GM21360 (cell line): ENCODE data around the gene HFE.

Experiments
- ATAC-seq: cut with Tn5 transposase; IDR thresholded peaks from one replicate; pipeline ENCODE4 v1.9.1; 2021; ENCODE audit warnings: mild to moderate bottlenecking, moderate library complexity; ENCODE audit not compliant: unreplicated experiment

Gene HFE

DNA sequence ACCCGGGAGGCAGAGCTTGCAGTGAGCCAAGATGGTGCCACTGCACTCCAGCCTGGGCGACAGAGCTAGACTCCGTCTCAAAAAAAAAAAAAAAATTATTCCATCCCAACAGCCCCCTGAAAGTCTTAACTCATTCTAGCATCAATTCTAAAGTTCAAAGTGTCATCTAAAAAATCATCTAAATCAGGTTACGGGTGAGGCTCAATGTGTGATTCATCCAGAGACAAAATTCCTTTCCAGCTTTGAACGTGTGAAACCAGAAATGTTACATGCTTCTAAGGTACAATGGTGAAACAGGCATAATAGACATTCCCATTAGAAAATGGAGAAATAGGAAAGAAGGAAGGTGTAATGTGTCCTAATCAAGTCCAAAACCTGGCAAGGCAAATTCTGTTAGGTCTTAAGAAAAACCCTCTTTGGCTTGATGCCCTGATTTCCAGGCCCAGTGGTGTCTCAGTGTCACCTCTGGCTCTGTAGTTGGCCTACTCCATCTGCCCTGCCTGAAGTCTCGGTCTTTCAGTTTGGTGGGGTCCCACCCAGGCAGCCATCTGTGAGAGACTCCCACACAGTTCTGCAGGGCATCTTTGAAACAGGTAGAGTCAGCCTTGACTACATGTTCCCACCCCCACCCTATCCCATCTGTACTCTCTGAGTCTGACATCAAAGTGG lies 43.5 kb downstream of the HFE start:
- no peak for ATAC-seq

DNA sequence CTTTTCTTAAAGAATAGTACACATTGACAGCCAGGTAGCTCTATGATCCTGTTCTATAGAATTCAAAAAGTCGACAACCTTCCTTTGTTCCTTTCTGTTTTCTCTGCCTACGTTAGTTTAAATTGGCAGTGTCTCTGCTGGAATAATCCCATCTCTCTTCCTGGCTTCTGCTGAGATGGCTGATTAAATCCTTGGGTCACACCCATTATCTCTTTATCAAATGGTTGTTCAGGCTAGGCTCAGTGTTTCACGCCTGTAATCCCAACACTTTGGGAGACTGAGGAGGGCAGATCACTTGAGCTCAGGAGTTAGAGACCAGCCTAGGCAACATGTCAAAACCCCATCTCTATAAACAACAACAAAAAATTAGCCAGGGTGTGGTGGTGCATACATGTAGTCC lies 44.4 kb downstream of the HFE start:
- no peak for ATAC-seq

DNA sequence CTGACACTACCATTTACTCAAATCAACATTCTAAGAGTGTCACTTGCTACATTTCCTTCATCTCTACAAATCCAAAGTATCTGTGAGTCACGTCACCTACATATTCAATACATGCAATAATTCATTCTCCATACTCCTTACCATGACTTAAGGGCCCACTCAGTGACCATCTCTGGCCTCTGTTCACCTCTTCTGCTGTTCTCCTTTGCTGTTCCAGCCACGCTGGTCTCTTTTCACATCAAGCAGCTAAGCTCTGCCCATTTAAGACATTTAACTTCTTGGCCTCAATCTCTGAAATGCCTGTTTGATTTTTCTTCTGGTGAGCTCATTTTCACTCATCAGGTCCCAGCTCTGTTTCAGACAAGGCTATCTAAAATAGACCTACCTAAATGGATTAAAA lies 46.5 kb downstream of the HFE start:
- ATAC-seq, result no peak

DNA sequence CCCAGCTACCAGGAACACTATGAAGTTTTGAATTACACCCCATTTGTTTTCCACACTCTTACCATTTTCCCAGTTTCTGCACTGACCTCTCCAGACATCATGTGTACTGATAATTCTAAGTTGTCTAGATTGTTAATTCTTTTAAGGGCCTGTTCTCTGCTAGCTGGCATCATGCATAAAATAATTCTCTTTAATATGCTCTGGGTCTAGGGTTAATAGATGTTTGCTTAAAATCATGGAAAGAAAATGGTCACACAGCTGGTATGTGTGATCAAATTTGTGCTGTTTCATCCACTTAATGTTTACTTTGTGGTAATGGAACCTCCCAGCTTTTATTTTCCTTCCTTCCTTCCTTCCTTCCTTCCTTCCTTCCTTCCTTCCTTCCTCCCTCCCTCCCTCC lies 49.1 kb downstream of the HFE start:
- no peak for ATAC-seq

DNA sequence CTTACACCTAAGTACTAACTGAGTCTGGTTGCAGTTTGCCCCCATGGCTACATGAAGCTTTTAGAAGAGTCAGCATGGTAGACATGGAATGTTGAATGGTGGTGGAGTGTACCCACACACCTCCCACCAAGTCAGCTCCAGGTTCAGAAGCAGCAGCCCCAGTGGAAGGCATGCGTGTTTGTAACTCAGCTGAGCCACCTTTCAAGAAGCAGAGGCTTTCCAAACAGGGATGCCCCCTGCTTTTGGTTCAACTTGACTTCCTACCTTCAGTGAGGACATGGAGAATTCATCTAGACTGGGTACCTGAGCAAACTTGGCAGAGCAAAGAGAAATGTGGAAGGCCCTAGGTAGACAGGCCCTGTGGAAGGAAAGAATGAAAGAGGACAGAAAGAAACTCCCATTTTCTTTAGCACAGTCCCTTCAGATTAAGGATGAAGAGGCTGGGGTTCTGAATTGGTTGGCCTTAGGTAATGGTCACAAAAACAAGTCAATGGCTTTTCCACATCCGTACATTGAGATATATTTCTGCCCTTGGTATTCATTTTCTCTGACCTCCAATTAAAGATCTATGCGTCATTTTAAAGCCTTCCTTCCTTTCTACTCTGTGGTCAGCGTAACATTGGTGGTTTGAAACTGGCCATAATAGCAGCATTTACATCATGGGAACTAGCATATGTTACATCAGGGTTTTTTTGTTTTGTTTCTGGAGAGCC lies 53.2 kb downstream of the HFE start:
- no peak for ATAC-seq

DNA sequence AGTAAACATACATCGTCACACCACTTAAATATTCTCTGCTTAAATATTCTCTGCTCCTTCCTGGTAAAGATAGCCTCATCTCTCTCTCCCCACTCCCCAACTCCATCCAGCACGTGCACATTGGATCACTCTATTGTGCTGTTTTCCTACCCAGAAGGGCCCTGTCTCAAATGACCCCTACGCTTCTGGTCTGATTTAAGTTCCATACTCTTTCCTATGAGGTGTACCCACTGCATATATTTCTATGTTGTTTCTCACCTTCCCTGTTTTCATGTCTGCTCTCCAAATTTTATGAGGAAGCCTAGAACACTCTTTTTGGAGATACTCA lies 53.7 kb downstream of the HFE start:
- no peak for ATAC-seq

DNA sequence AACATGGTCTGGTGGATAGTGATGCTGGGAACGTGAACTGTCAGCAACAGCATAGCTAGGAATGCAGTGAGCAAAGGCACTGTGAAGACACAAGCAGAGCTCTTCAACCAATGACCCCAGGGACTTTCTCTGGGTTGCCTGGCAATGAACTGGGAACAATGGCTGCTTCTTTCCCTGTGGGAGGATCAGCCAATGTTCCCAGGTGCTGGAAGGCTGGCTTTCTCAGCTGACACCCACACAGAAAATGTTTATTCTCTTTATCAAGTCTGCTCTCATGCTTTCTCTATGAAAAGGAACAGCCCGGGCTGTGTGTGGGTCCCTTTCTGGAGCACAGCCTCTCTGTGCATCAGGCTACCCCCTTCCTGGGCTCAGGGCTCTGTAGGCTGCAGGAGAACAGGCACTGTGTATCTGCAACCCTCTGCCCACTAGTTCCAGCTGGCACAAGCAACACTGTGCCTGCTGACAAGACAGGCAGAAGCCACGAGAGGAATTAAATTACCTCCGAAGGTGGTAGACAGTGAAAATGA lies 54.2 kb downstream of the HFE start:
- no peak for ATAC-seq

DNA sequence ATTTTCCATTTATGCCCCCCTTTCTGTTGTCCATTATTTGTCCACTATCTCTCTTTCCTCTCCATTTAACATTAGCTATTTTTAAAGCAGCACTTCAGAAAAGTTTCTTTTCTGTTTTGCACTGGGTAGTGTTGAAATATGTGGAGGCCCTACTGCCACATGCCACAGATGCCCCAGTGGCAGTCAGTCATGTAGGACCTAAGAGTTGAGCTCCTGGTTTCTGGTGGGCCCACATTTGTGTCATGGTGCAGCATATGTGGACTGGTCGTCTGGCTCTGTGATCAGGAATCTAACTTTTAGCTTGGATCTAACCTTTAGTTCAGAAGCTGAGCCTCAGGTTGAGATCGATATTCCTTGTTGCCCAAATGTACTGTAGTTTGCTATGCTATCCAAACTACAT lies 54.8 kb downstream of the HFE start:
- no peak for ATAC-seq
